ENCODE results near the gene FMO5.

DNA sequence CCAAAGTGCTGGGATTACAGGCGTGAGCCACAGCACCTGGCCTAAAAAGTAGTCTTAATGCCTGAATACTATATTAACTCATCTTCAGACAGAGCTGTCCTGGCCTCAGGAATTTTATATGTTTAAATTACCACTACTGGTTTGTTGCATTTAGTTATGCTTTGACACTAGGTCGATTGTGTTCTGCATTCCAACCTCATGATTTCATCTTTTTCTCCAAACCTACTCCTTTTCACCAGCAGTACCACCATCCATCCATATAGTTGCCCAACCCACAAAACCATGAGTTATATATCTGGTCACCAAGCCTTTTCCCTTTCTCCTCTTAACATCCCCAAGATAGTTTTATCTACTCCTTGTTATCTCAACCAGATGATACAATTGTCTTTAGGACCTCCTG is 22.6 kb downstream of the FMO5 start:
- no peak for TF ChIP-seq POLR2A (IDR thresholded peaks at IDR 0.05; ENCODE audit: low read length)
- no peak for TF ChIP-seq GATA1 (IDR thresholded peaks at IDR 0.05; ENCODE audit: low read depth, low read length)

Data from erythroblast (primary cell).